GM12878 (cell line): ENCODE measurements around the gene FCHSD2. TPM values are rescaled to one million over a fixed set of nuclear protein-coding genes. Genes with fewer than 3 reads are reported as not detected.
A peak's percentile ranks its signal among the peaks of the same experiment; 100 is the strongest.

Source experiments
- ATAC-seq: fragments of 200-7000 bp; cut with Tn5 transposase; 3 replicates; pipeline ENCODE4 v1.9.1; 2020; ENCODE audit warnings: mild to moderate bottlenecking, moderate library complexity
- BruUV-seq: library from RNA; stranded (reverse); fragments of 400-500 nt; replicated peaks from 2 replicates; lab custom pipeline; 2021; lab: Mats Ljungman, UMichigan
- CTCF ChIA-PET: fragments of 300-600 bp; sonication (Branson Sonifier 250); formaldehyde crosslinking; extraction: SDS; loops from one replicate; lab custom pipeline; 2021; ENCODE audit warnings: inconsistent platforms; lab: Yijun Ruan, JAX
- POLR2A ChIA-PET: fragments of 350-600 bp; formaldehyde crosslinking; extraction: SDS; loops from one replicate; lab custom pipeline; 2021; ENCODE audit warnings: inconsistent platforms; lab: Charles Lee
- RAD21 ChIA-PET: fragments of 300-600 bp; sonication (Branson Sonifier 250); formaldehyde crosslinking; loops from one replicate; lab custom pipeline; 2023; ENCODE audit warnings: antibody characterized with exemption; ENCODE audit not compliant: unreplicated experiment; lab: Charles Lee
- SMC1A ChIA-PET: fragments of 300-600 bp; sonication (Branson Sonifier 250); formaldehyde crosslinking; loops from one replicate; lab custom pipeline; 2023; ENCODE audit not compliant: unreplicated experiment, uncharacterized antibody; lab: Charles Lee
- DNase-seq: peaks from one replicate; pipeline ENCODE4 v3.0.0-alpha.2; 2011; ENCODE audit warnings: low read depth, low spot score
- FAIRE-seq: peaks from 3 replicates; lab custom pipeline; 2011; peaks lifted over from hg19 to GRCh38; lab: Jason Lieb, UNC
- H2AFZ ChIP-seq: 2 replicates; pipeline ENCODE4 v1.6.0; 2011; ENCODE audit warnings: low read depth, low read length, control low read depth; ENCODE audit not compliant: control insufficient read depth
- H3K27ac ChIP-seq: 2 replicates; pipeline ENCODE4 v1.5.1; 2011; ENCODE audit warnings: control low read depth; ENCODE audit not compliant: control insufficient read depth, insufficient read depth
- H3K27me3 ChIP-seq, 2 experiments: replicated peaks in 1 of 2; 2 replicates each; pipeline versions ENCODE4 v1.6.0 to v1.6.1; 2011; ENCODE audit warnings: low read length in 1 of 2; ENCODE audit not compliant: control insufficient read depth in 2 of 2, insufficient read depth in 2 of 2
- H3K36me3 ChIP-seq, 2 experiments: 2 replicates each; pipeline ENCODE4 v1.5.1; 2011; ENCODE audit warnings: low read length in 1 of 2; ENCODE audit not compliant: control insufficient read depth in 2 of 2, insufficient read depth in 2 of 2
- H3K4me1 ChIP-seq: 2 replicates; pipeline ENCODE4 v1.6.1; 2011; ENCODE audit warnings: mild to moderate bottlenecking, low read length, moderate library complexity, mixed read lengths; ENCODE audit not compliant: control insufficient read depth, insufficient read depth
- H3K4me2 ChIP-seq: 2 replicates; pipeline ENCODE4 v1.6.0; 2011; ENCODE audit warnings: control low read depth; ENCODE audit not compliant: control insufficient read depth, insufficient read depth
- H3K4me3 ChIP-seq: fragments of 200-600 bp; sonication (generic); 2 replicates; pipeline ENCODE4 v1.5.1; 2016
- H3K79me2 ChIP-seq: 2 replicates; pipeline ENCODE4 v1.6.0; 2011; ENCODE audit warnings: low read length; ENCODE audit not compliant: control insufficient read depth, insufficient read depth
- H3K9ac ChIP-seq: 2 replicates; pipeline ENCODE4 v1.8.0; 2011; ENCODE audit warnings: low read length, control low read depth, mixed read lengths; ENCODE audit not compliant: control insufficient read depth, insufficient read depth
- H3K9me3 ChIP-seq: replicated peaks from 3 replicates; pipeline ENCODE4 v1.5.1; 2011; ENCODE audit warnings: mild to moderate bottlenecking, low read length; ENCODE audit not compliant: control insufficient read depth, insufficient read depth
- H4K20me1 ChIP-seq: 2 replicates; pipeline ENCODE4 v1.6.0; 2011; ENCODE audit not compliant: control insufficient read depth, insufficient read depth
- ATF2 ChIP-seq: IDR thresholded peaks from 2 replicates; pipeline ENCODE4 v1.6.1; 2012; ENCODE audit warnings: low read length, inconsistent platforms
- BCL3 ChIP-seq: IDR thresholded peaks from 2 replicates; pipeline ENCODE4 v1.6.1; 2011; ENCODE audit warnings: borderline replicate concordance, low read depth, mild to moderate bottlenecking, moderate library complexity, low read length; ENCODE audit not compliant: insufficient read depth, poor library complexity, severe bottlenecking
- BHLHE40 ChIP-seq, 2 experiments: fragments of 450-650 bp in 1 of 2; IDR thresholded peaks; 2 replicates each; pipeline ENCODE4 v1.6.1; 2011 to 2017; ENCODE audit warnings: low read depth in 2 of 2, borderline replicate concordance in 1 of 2, improper control_type of control experiment in 1 of 2, low read length in 1 of 2, mild to moderate bottlenecking in 1 of 2
- CTCF ChIP-seq, 3 experiments: IDR thresholded peaks in 2 of 3; conservative IDR thresholded peaks in 1 of 3; 2 replicates each; pipeline ENCODE4 v1.5.1; 2011; ENCODE audit warnings: low read depth in 3 of 3, low read length in 3 of 3, mild to moderate bottlenecking in 3 of 3, control low read depth in 2 of 3, moderate library complexity in 2 of 3, inconsistent platforms in 1 of 3, mixed read lengths in 1 of 3; ENCODE audit not compliant: control insufficient read depth in 2 of 3, insufficient read depth in 1 of 3; ENCODE audit errors: extremely low read depth in 1 of 3
- EED ChIP-seq: sonication (generic); IDR thresholded peaks from 2 replicates; pipeline ENCODE4 v1.6.1; 2016; ENCODE audit warnings: antibody characterized with exemption, low read depth
- IKZF1 ChIP-seq: fragments of 450-650 bp; conservative IDR thresholded peaks from 2 replicates; pipeline ENCODE4 v1.6.1; 2017; ENCODE audit warnings: antibody characterized with exemption, mild to moderate bottlenecking
- KLF5 ChIP-seq: fragments of 450-650 bp; IDR thresholded peaks from 2 replicates; pipeline ENCODE4 v1.6.1; 2014; ENCODE audit warnings: mild to moderate bottlenecking; ENCODE audit not compliant: partially characterized antibody
- POLR2AphosphoS5 ChIP-seq: IDR thresholded peaks from 2 replicates; pipeline ENCODE4 v1.6.1; 2011; ENCODE audit warnings: mild to moderate bottlenecking, low read length, inconsistent platforms
- STAT1 ChIP-seq: fragments of 450-650 bp; conservative IDR thresholded peaks from 2 replicates; pipeline ENCODE4 v1.6.1; 2014; ENCODE audit warnings: antibody characterized with exemption, mild to moderate bottlenecking
- TCF7 ChIP-seq: IDR thresholded peaks from 2 replicates; pipeline ENCODE4 v1.6.1; 2014; ENCODE audit warnings: antibody characterized with exemption, borderline replicate concordance
- YY1 ChIP-seq: IDR thresholded peaks from 2 replicates; pipeline ENCODE4 v1.6.1; 2011; ENCODE audit warnings: low read depth, mild to moderate bottlenecking, low read length
- ZBTB4 ChIP-seq: fragments of 450-650 bp; formaldehyde crosslinking; IDR thresholded peaks from 2 replicates; pipeline ENCODE4 v1.4.0; 2022; ENCODE audit warnings: mild to moderate bottlenecking, moderate library complexity
- WGBS: methylation state at CpG from one replicate; pipeline ENCODE4 v1.1.6; 2016; ENCODE audit warnings: low lambda C conversion rate; ENCODE audit not compliant: insufficient replicate concordance, insufficient coverage; ENCODE audit errors: missing lambda C conversion rate; 5-methylcytosine and 5-hydroxymethylcytosine counted together
- in situ Hi-C: fragments of 300-500 bp; cut with MboI; formaldehyde crosslinking; loops from 9 replicates; pipeline ENCODE4 v1.14.3; 2018; ENCODE audit warnings: mixed read lengths
- intact Hi-C: fragments of 100-400 bp; cut with micrococcal nuclease; formaldehyde crosslinking; loops from one replicate; pipeline ENCODE4 v1.14.2; 2022; ENCODE audit not compliant: unreplicated experiment
- polyA plus RNA-seq, 11 experiments: library from polyadenylated mRNA; depleted of rRNA in 4 of 11; unstranded in 6 of 11; stranded (reverse) in 5 of 11; fragments of >200 nt; fragmentation: Nextera tagmentation in 4 of 11; fragmentation: Illumina TruSeq in 1 of 11; extraction: Ambion mirVana in 4 of 11; extraction: Trizol in 1 of 11; gene quantifications; 1 replicate in 1 of 11; 2 replicates in 10 of 11; pipeline versions ENCODE4 v1.2.1 to v1.2.3, GENCODE V29; 2011 to 2016; ENCODE audit warnings: inconsistent platforms in 2 of 11, missing spikeins in 2 of 11, low read depth in 1 of 11
- total RNA-seq, 4 experiments: library from RNA; depleted of rRNA in 3 of 4; stranded (reverse); fragments of >200 nt in 3 of 4; fragmentation: Illumina TruSeq in 1 of 4; extraction: Trizol in 1 of 4; gene quantifications; 2 replicates each; pipeline versions ENCODE4 v1.2.1 to v1.2.3, GENCODE V29; 2013 to 2021

FCHSD2 gene
- total and polyA plus RNA-seq, 10 of the 15 experiments (the other 5 are each of a cell fraction or from before 2014, with no cell fraction given), result 13.2 to 89.8 (median 47.8) TPM

- in situ Hi-C loops (no loop called here), intact Hi-C loops (loop anchor here (5.0 kb wide), 2 partner anchors 102 to 182 kb away; no protein-coding TSS in a partner anchor)
- ChIA-PET RAD21 (interaction anchor here (1.0 to 1.3 kb wide), 2 partner anchors 11 to 207 kb away, joined by 3 to 5 read pairs; no protein-coding TSS in a partner anchor), POLR2A (interaction anchor here (0.6 to 1.1 kb wide), 2 partner anchors 9 to 1009 kb away, joined by 3 read pairs; no protein-coding TSS in a partner anchor), CTCF (interaction anchor here (1.4 to 2.4 kb wide), 2 partner anchors 10 to 78 kb away, joined by 4 to 12 read pairs; no protein-coding TSS in a partner anchor), SMC1A (interaction anchor here (1.0 to 3.4 kb wide), 4 partner anchors 10 to 117 kb away, joined by 3 to 24 read pairs (median 4); no protein-coding TSS in a partner anchor)
- BruUV-seq, result no TSS peak
- 73% methylated on average over 6 of the region's 6 CpGs for WGBS
- H3K79me2 ChIP-seq, result peaks cover 22% of the 10 kb centered on the region
- H3K9ac ChIP-seq, result peak overlapping the region; percentile 26; the same call in 1 of the 2 replicates
- DNase-seq (no peak), FAIRE-seq (no peak), ATAC-seq (peak; percentile 8; the same call in 1 of the 3 replicates)
- peak overlapping the region; percentile 1; the same call in 1 of the 2 replicates for H3K4me3 ChIP-seq
- no peak overlapping the region for H2AFZ ChIP-seq
- H3K27me3 ChIP-seq, result no peaks in the 10 kb centered on the region
- peak overlapping the region; percentile 68 for H3K4me2 ChIP-seq
- peaks cover 31% of the 10 kb centered on the region for H3K4me1 ChIP-seq
- H3K9me3 ChIP-seq, result peaks cover 6% of the 10 kb centered on the region
- no peak for TF ChIP-seq KLF5
- TF ChIP-seq TCF7, result no peak
- no peak for TF ChIP-seq BCL3
- TF ChIP-seq ATF2, result no peak
- TF ChIP-seq STAT1, result no peak
- TF ChIP-seq EED, result 0 out of 2 replicates have a peak, but pooled peaks have one; percentile 25
- TF ChIP-seq CTCF (IDR thresholded peaks at IDR 0.05 in 2 of 3, conservative IDR thresholded peaks at IDR 0.05 in 1 of 3; ENCODE audit: control insufficient read depth in 2 of 3, extremely low read depth in 1 of 3, insufficient read depth in 1 of 3, low read depth in 3 of 3, low read length in 3 of 3), result no peak
- TF ChIP-seq IKZF1, result no peak
- TF ChIP-seq POLR2AphosphoS5, result no peak
- peak in 1 of 2 experiments; percentile 5; a peak in 1 of 4 replicates for TF ChIP-seq BHLHE40 (IDR thresholded peaks at IDR 0.05; ENCODE audit: borderline replicate concordance in 1 of 2, low read depth in 2 of 2, low read length in 1 of 2)
- TF ChIP-seq YY1, result no peak
- TF ChIP-seq ZBTB4 (CRISPR knock-in tag), result no peak
- peak overlapping the region; percentile 81 for H3K27ac ChIP-seq
- H3K36me3 ChIP-seq, result peaks cover 2 to 12% of the 10 kb centered on the region in 2 experiments; a peak in 3 of 4 replicates
- H4K20me1 ChIP-seq, result no peaks in the 10 kb centered on the region
Measured at GRCh38 chr11:72970557-72971118, 171.5 kb downstream of the FCHSD2 start.
